Loucy (cell line): ENCODE data around the gene GPR17.

ENCODE experiments used
- H2AFZ ChIP-seq: fragments of 200-600 bp; sonication (generic); 2 replicates; pipeline ENCODE4 v1.6.0; 2016; ENCODE audit warnings: antibody characterized with exemption, mild to moderate bottlenecking, low read length, moderate library complexity
- H3F3A ChIP-seq: fragments of 200-600 bp; 2 replicates; pipeline ENCODE4 v1.6.0; 2016; ENCODE audit warnings: antibody characterized with exemption, low read depth, mild to moderate bottlenecking
- H3K27me3 ChIP-seq: fragments of 200-600 bp; sonication (generic); 2 replicates; pipeline ENCODE4 v1.6.1; 2014; ENCODE audit warnings: low read length, mild to moderate bottlenecking; ENCODE audit not compliant: insufficient read depth, poor library complexity, severe bottlenecking
- H3K36me3 ChIP-seq: fragments of 200-600 bp; sonication (generic); 2 replicates; pipeline ENCODE4 v1.6.1; 2016; ENCODE audit warnings: low read length; ENCODE audit not compliant: insufficient read depth
- H3K4me1 ChIP-seq: fragments of 200-600 bp; sonication (generic); 2 replicates; pipeline ENCODE4 v1.5.1; 2014; ENCODE audit warnings: low read length, mild to moderate bottlenecking; ENCODE audit not compliant: insufficient read depth, poor library complexity, severe bottlenecking
- H3K4me2 ChIP-seq: fragments of 200-600 bp; sonication (generic); 2 replicates; pipeline ENCODE4 v1.6.0; 2014; ENCODE audit warnings: antibody characterized with exemption, low read length, low read depth, mild to moderate bottlenecking; ENCODE audit not compliant: poor library complexity, severe bottlenecking
- H3K4me3 ChIP-seq: fragments of 200-600 bp; sonication (generic); 2 replicates; pipeline ENCODE4 v1.5.1; 2014; ENCODE audit warnings: low read length, mild to moderate bottlenecking, mixed read lengths; ENCODE audit not compliant: poor library complexity, severe bottlenecking
- H3K79me2 ChIP-seq: fragments of 200-600 bp; sonication (generic); 2 replicates; pipeline ENCODE4 v1.6.1; 2014; ENCODE audit warnings: low read length; ENCODE audit not compliant: insufficient read depth
- H3K9ac ChIP-seq: fragments of 200-600 bp; sonication (generic); 2 replicates; pipeline ENCODE4 v1.6.0; 2014; ENCODE audit warnings: mild to moderate bottlenecking, low read depth, low read length, moderate library complexity; ENCODE audit not compliant: poor library complexity, severe bottlenecking
- H3K9me2 ChIP-seq: fragments of 200-600 bp; sonication (generic); replicated peaks from 2 replicates; pipeline ENCODE4 v1.6.1; 2016; ENCODE audit warnings: low read depth, low read length, mixed read lengths
- H3K9me3 ChIP-seq: fragments of 200-600 bp; sonication (generic); 2 replicates; pipeline ENCODE4 v1.6.1; 2014; ENCODE audit warnings: mild to moderate bottlenecking, antibody characterized with exemption, low read length, low read depth; ENCODE audit not compliant: insufficient read depth
- H4K20me1 ChIP-seq: fragments of 200-600 bp; sonication (generic); 2 replicates; pipeline ENCODE4 v1.6.0; 2014; ENCODE audit warnings: antibody characterized with exemption, low read length, mild to moderate bottlenecking; ENCODE audit not compliant: insufficient read depth, poor library complexity, severe bottlenecking
- EZH2phosphoT487 ChIP-seq: fragments of 200-600 bp; IDR thresholded peaks from 2 replicates; pipeline ENCODE4 v1.6.1; 2018; ENCODE audit warnings: antibody characterized with exemption, mild to moderate bottlenecking, moderate library complexity, borderline replicate concordance
- TF ChIP-seq, protein P1 (sequence below): fragments of 200-600 bp; sonication (generic); conservative IDR thresholded peaks from 2 replicates; pipeline ENCODE4 v1.5.1; 2014; ENCODE audit warnings: mild to moderate bottlenecking, antibody characterized with exemption, low read length

The GPR17 gene

GRCh38 chr2:127626917-127627739 is 18.8 kb upstream of the GPR17 start:
- H3K4me3 ChIP-seq, result no peak overlapping the region
- no peak overlapping the region for H2AFZ ChIP-seq
- no peak overlapping the region for H3K4me2 ChIP-seq
- TF ChIP-seq, protein P1, sequence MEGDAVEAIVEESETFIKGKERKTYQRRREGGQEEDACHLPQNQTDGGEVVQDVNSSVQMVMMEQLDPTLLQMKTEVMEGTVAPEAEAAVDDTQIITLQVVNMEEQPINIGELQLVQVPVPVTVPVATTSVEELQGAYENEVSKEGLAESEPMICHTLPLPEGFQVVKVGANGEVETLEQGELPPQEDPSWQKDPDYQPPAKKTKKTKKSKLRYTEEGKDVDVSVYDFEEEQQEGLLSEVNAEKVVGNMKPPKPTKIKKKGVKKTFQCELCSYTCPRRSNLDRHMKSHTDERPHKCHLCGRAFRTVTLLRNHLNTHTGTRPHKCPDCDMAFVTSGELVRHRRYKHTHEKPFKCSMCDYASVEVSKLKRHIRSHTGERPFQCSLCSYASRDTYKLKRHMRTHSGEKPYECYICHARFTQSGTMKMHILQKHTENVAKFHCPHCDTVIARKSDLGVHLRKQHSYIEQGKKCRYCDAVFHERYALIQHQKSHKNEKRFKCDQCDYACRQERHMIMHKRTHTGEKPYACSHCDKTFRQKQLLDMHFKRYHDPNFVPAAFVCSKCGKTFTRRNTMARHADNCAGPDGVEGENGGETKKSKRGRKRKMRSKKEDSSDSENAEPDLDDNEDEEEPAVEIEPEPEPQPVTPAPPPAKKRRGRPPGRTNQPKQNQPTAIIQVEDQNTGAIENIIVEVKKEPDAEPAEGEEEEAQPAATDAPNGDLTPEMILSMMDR, result no peak
- TF ChIP-seq EZH2phosphoT487, result no peak
- H3K9me2 ChIP-seq, result no peaks in the 10 kb centered on the region
- no peak overlapping the region for H3K9ac ChIP-seq
- no peaks in the 10 kb centered on the region for H3K27me3 ChIP-seq
- peaks cover 13% of the 10 kb centered on the region for H3K4me1 ChIP-seq
- H3K9me3 ChIP-seq, result no peaks in the 10 kb centered on the region
- H3K79me2 ChIP-seq, result no peaks in the 10 kb centered on the region
- no peaks in the 10 kb centered on the region for H4K20me1 ChIP-seq
- no peaks in the 10 kb centered on the region for H3K36me3 ChIP-seq
- no peaks in the 10 kb centered on the region for H3F3A ChIP-seq

DNA sequence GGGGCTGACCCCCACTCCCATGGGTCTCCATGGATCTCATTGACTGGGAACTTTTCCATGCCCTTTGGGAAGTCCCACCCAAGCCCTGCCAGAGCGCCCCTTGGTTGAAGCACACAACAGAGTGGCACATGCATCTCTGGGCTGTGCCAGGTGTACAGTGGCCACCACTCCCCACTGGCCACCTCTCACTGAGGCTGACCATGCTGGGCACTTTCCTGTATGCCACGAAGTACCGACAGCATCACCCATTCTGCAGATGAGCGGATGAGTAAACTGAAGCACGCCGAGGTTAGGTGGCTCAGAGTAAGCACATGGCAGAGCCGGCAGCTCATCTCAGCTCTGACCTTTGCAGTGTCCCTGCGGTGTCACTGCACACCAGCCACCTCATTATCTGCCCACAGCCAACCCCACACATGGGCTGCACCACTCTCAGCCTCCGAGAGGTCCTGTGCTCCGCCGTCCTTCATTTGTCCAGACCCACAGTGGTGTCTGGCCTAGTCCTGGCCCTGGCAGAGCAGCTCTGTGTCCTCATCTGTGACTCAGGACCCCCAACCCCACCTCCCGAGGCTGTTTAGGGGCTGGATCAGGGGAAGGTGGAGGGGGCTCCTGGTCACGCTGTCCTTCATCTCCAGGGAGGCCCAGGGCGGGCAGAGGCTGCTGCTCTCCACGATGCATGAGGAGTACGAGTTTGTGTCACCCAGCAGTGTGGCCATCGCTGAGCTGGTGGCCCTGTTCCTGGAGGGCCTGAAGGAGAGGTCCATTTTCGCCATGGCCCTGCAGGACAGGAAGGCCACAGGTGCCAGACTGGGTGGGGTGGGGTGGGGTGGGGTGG is 18.0 kb upstream of the GPR17 start:
- H4K20me1 ChIP-seq, result no peaks in the 10 kb centered on the region
- no peak overlapping the region for H3K9ac ChIP-seq
- H3K27me3 ChIP-seq, result no peaks in the 10 kb centered on the region
- TF ChIP-seq, protein P1, result no peak
- no peak for TF ChIP-seq EZH2phosphoT487
- H3K4me2 ChIP-seq, result no peak overlapping the region
- no peaks in the 10 kb centered on the region for H3K9me3 ChIP-seq
- H2AFZ ChIP-seq, result no peak overlapping the region
- no peaks in the 10 kb centered on the region for H3K9me2 ChIP-seq
- H3K4me3 ChIP-seq, result no peak overlapping the region
- H3K79me2 ChIP-seq, result no peaks in the 10 kb centered on the region
- no peaks in the 10 kb centered on the region for H3F3A ChIP-seq
- H3K4me1 ChIP-seq, result peaks cover 13% of the 10 kb centered on the region
- no peaks in the 10 kb centered on the region for H3K36me3 ChIP-seq

DNA sequence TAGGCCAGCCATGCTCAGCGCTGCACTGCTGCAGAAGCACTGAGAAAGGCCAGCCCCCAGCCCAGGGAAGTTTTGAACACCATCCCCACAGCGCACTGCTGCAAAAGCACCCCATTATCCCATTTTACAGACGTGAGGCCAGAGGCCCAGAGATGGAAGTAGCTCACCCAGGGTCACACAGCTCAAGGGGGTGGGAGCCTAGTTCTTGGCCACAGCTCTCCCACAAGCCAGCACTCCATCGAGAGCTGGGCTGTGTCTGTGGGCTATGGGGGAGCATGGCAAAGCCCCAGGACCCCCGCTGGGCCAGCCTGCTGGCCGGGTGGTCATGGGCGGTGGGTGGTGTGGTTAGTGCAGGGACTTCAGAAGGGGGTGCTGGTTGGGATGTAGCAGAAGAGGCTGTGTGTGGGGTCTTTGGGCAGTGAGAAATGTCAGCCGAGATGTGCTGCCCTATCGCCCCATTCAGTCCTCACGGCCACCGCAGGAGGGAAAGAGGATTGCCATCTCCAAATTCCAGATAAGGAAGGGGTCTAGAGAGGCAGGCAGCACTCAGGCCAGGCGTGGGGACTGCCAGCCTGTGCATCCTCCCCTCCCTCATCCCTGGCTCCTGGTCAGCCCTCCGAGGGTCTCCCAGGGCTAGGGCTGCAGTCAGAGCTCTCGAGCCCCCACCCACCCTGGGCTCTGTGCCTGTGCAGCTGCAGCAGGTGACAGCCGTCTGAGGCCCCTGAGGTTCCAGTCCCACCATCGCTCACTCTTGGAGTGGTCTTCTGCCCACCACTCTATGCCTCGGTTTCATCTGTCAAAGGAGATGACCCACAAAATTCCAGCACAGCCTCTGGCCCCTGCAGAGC is 17.0 kb upstream of the GPR17 start:
- TF ChIP-seq, protein P1, result no peak
- TF ChIP-seq EZH2phosphoT487, result no peak
- H3K9me3 ChIP-seq, result no peaks in the 10 kb centered on the region
- H4K20me1 ChIP-seq, result no peaks in the 10 kb centered on the region
- no peak overlapping the region for H2AFZ ChIP-seq
- H3K9me2 ChIP-seq, result no peaks in the 10 kb centered on the region
- H3F3A ChIP-seq, result no peaks in the 10 kb centered on the region
- H3K9ac ChIP-seq, result no peak overlapping the region
- no peak overlapping the region for H3K4me3 ChIP-seq
- H3K4me2 ChIP-seq, result no peak overlapping the region
- H3K79me2 ChIP-seq, result no peaks in the 10 kb centered on the region
- no peaks in the 10 kb centered on the region for H3K36me3 ChIP-seq
- H3K27me3 ChIP-seq, result no peaks in the 10 kb centered on the region
- peaks cover 21% of the 10 kb centered on the region for H3K4me1 ChIP-seq
